ENCODE measurements around the gene TMEM86B. TPM values are rescaled to one million over a fixed set of nuclear protein-coding genes. Genes with fewer than 3 reads are reported as not detected.

Gene TMEM86B
- total and polyA plus RNA-seq, 8 donors: 1.9 to 4.4 (median 2.7) TPM

DNA sequence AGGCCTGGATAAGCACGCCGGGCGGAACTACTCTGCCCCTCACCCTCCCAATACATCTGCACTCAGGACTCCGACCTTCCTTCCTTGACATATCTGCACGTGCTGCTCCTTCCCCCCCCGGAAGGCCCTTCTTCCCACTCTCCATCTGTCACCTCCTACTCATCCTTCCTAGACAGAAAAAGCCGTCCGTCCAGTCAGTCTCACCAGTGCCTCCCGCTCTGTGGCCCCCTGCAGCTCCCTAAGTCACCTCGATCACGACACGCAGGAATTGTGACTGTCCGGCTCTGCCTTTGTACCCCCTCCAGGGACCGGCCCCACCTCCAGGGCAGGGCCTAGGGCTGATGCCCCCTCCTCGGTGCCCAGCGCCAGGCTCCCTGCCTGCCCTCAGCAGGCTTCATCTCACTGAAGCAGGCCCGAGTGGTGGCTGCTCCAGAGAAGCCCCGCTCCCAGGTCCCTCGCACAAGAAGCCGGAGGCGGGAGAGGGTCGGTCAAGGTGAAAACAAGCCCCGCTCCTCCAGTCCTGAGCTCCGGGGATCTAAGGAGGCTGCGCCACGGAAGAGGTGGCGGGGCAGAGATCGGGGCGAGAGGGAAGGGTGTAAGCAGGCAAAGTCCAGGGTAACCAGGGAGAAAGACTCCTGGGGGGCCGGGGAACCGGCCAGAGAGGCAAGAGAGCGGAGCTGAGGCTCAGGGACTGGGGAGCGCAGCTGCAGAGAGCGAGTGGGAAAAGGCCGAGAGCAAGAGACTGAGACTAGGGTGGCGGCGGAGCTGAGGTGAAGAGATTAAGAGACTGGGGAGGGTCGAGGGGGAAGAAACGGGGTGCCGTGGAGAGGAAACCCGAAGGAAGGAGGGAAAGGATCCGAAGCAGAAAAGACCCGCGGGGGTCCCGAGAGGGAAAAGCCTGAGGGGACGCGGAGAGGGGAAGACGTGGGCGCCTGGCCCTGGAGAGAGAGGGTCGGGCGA is 29.2 kb upstream of the TMEM86B start:
- Histone ChIP-seq H3K4me3 (peak overlapping the region; percentile 92 to 95), H3K36me3 (peaks cover 0 to 15% of the 10 kb centered on the region in 2 donors), H3K4me1 (peaks cover 26 to 59% of the 10 kb centered on the region in 2 donors), H3K9me3 (no peaks in the 10 kb centered on the region), H3K27ac (peak overlapping the region; percentile 84 to 95), H3K27me3 (no peaks in the 10 kb centered on the region)
- intact Hi-C loops (cut with DNase I): no loop called here
- DNase-seq: peak in 1 of 4 donors; percentile 74
- ATAC-seq: no peak
- TF ChIP-seq, protein P1, sequence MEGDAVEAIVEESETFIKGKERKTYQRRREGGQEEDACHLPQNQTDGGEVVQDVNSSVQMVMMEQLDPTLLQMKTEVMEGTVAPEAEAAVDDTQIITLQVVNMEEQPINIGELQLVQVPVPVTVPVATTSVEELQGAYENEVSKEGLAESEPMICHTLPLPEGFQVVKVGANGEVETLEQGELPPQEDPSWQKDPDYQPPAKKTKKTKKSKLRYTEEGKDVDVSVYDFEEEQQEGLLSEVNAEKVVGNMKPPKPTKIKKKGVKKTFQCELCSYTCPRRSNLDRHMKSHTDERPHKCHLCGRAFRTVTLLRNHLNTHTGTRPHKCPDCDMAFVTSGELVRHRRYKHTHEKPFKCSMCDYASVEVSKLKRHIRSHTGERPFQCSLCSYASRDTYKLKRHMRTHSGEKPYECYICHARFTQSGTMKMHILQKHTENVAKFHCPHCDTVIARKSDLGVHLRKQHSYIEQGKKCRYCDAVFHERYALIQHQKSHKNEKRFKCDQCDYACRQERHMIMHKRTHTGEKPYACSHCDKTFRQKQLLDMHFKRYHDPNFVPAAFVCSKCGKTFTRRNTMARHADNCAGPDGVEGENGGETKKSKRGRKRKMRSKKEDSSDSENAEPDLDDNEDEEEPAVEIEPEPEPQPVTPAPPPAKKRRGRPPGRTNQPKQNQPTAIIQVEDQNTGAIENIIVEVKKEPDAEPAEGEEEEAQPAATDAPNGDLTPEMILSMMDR (IDR thresholded peaks at IDR 0.05): no peak

DNA sequence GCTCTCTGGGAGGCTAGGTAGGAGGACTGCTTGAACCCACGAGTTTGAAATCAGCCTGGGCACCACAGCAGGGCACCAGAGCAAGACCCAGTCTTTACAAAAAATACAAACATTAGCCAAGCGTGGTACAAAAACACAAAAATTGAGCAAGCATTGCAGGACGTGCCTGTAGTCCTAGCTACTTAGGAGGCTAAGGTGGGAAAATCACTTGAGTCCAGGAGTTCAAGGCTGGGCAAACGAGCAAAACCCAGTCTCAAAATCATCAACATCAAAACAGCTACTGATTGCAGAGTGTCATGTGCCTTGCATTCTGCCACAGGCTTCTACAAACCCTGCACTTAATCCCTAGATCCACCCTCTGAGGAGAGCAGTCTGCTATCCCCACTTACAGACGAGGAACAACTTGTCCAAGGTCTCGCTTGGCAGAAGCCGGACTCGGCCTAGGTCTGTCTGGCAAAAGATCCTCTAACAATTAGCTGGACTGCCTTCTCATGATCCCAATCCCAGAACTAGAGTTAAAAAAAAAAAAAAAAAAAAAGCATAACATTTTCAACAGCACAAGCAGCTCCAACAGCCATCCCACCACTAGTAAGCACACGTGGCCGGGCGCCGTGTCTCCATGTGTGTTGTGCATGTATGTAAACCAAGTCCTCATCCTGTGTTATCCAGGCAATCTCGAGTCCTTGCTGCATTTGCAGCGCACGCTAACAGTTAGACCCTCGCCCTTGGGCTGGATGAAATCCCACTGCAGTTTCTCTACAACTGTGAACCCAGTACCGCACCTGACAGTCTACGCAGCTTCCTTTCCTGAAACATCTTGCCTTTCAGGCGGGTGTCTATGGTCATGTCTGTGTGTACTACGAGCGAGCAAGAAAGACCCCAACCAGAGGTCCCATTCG is 28.2 kb upstream of the TMEM86B start:
- ATAC-seq (no peak), DNase-seq (peak in 1 of 4 donors; percentile 63)
- H3K4me1 ChIP-seq: peaks cover 26 to 68% of the 10 kb centered on the region in 2 donors
- H3K4me3 ChIP-seq: peak overlapping the region; percentile 92 to 95
- H3K36me3 ChIP-seq: peaks cover 0 to 7% of the 10 kb centered on the region in 2 donors
- H3K27ac ChIP-seq: peak overlapping the region in 1 of 2 donors; percentile 96
- intact Hi-C loops (cut with DNase I): no loop called here
- TF ChIP-seq, protein P1 (IDR thresholded peaks at IDR 0.05): no peak
- no peaks in the 10 kb centered on the region for H3K9me3 ChIP-seq
- no peaks in the 10 kb centered on the region for H3K27me3 ChIP-seq

DNA sequence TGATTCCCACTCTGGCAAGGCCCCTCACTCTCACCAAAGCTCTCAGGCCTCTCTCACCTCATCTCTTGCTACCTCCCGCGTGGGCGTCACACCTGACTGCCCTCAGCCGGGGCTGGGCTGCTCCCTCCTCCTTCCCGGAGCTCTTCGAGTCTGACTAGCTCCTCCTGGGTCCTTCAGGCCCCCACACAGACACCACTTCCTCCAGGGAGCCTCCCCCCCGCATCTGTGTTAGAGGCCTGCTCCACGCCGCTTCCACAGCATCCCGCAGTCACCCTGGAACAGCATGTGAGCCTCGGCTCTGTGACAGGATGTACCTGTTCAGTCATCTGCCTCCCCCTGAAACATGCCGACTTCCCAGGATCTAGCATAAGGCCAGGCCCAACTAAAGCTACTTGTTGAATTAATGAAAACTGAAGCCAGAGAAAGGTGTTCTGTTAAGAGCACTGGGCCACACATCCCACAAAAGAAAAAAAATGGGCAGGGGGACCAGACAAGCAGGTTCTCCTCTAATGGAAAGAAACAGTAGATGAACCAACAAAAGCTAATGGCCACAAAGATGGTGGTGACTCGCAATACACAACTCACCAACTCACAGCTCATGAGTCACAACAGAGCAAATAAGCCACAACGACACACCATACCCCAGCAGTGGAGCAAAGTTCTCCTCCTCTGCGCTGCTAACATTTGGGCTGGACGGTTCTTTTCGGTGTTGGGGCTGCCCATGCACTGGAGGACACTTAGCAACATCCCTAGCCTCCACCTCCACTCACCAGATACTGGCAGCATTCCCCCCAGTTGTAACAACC is 27.3 kb upstream of the TMEM86B start:
- intact Hi-C loops (cut with DNase I): no loop called here
- Histone ChIP-seq H3K4me3 (peak overlapping the region in 1 of 2 donors; percentile 44), H3K27ac (peak overlapping the region; percentile 73 to 96)

DNA sequence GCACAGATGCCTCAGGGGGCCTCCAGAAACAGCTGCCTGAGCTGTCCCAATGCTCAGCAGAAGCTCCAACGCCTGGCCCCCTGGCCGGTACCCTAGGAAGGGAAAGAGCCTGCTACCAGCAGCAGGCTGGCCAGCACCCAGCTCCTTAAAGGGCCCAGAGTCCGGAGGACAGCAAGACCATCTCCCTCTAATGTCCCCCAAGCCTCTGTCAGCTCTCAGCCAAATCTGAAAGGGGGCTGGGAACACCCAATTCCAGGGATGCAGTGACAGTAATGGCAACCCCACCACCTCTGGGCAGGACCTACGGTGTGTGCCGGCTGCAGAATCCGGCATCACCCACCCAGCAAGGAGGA is 26.0 kb upstream of the TMEM86B start:
- H3K36me3 ChIP-seq: peaks cover 0 to 11% of the 10 kb centered on the region in 2 donors
- H3K4me1 ChIP-seq: peaks cover 22 to 83% of the 10 kb centered on the region in 2 donors

More for the DNA sequence above, 27.3 kb upstream of the TMEM86B start:
- DNase-seq (peak in 1 of 4 donors; percentile 77), ATAC-seq (no peak)
- H3K9me3 ChIP-seq: no peaks in the 10 kb centered on the region
- peaks cover 26 to 78% of the 10 kb centered on the region in 2 donors for H3K4me1 ChIP-seq
- peaks cover 0 to 5% of the 10 kb centered on the region in 2 donors for H3K36me3 ChIP-seq
- TF ChIP-seq, protein P1 (IDR thresholded peaks at IDR 0.05): no peak
- H3K27me3 ChIP-seq: no peaks in the 10 kb centered on the region

More for the DNA sequence above, 26.0 kb upstream of the TMEM86B start:
- no peaks in the 10 kb centered on the region for H3K27me3 ChIP-seq
- DNase-seq (no peak), ATAC-seq (no peak)
- H3K4me3 ChIP-seq: peak overlapping the region in 1 of 2 donors; percentile 44
- no peaks in the 10 kb centered on the region for H3K9me3 ChIP-seq
- TF ChIP-seq, protein P1 (IDR thresholded peaks at IDR 0.05): no peak
- peak overlapping the region; percentile 73 to 96 for H3K27ac ChIP-seq
- intact Hi-C loops (cut with DNase I): no loop called here

Data from left lung (tissue), 10 donors.